ENCODE measurements around the gene SLC16A10. TPM values are rescaled to one million over a fixed set of nuclear protein-coding genes. Genes with fewer than 3 reads are reported as not detected.
"Not testable (repeated sequence)": the region's sequence is repeated elsewhere in the genome, so short reads cannot be mapped to it uniquely, and the experiment has no call there.

SLC16A10 gene
- total RNA-seq, 2 donors from 2014 or later: 24.4 to 32.4 TPM

DNA sequence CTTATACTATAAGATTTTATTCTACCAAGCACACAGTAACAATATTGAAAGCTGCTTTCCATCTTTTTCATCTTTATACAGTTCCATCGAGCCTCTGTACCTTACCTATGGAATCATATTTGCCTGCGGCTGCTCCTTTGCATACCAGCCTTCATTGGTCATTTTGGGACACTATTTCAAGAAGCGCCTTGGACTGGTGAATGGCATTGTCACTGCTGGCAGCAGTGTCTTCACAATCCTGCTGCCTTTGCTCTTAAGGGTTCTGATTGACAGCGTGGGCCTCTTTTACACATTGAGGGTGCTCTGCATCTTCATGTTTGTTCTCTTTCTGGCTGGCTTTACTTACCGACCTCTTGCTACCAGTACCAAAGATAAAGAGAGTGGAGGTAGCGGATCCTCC, 89.8 kb downstream of the SLC16A10 start:
- no peak overlapping the region for H3K4me3 ChIP-seq
- H3K36me3 ChIP-seq: no peaks in the 10 kb centered on the region
- no peak for DNase-seq (ENCODE audit: low spot score)
- TF ChIP-seq, protein P1, sequence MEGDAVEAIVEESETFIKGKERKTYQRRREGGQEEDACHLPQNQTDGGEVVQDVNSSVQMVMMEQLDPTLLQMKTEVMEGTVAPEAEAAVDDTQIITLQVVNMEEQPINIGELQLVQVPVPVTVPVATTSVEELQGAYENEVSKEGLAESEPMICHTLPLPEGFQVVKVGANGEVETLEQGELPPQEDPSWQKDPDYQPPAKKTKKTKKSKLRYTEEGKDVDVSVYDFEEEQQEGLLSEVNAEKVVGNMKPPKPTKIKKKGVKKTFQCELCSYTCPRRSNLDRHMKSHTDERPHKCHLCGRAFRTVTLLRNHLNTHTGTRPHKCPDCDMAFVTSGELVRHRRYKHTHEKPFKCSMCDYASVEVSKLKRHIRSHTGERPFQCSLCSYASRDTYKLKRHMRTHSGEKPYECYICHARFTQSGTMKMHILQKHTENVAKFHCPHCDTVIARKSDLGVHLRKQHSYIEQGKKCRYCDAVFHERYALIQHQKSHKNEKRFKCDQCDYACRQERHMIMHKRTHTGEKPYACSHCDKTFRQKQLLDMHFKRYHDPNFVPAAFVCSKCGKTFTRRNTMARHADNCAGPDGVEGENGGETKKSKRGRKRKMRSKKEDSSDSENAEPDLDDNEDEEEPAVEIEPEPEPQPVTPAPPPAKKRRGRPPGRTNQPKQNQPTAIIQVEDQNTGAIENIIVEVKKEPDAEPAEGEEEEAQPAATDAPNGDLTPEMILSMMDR (IDR thresholded peaks at IDR 0.05): no peak
- H3K4me1 ChIP-seq (ENCODE audit: control insufficient read depth in 1 of 2, low read depth in 2 of 2): no peaks in the 10 kb centered on the region
- H3K27me3 ChIP-seq (replicated peaks; ENCODE audit: insufficient read depth): no peaks in the 10 kb centered on the region
- ATAC-seq (ENCODE audit: insufficient number of reproducible peaks, low FRiP score, low read depth): no peak
- no peaks in the 10 kb centered on the region for H3K9me3 ChIP-seq
- H3K27ac ChIP-seq: no peak overlapping the region

DNA sequence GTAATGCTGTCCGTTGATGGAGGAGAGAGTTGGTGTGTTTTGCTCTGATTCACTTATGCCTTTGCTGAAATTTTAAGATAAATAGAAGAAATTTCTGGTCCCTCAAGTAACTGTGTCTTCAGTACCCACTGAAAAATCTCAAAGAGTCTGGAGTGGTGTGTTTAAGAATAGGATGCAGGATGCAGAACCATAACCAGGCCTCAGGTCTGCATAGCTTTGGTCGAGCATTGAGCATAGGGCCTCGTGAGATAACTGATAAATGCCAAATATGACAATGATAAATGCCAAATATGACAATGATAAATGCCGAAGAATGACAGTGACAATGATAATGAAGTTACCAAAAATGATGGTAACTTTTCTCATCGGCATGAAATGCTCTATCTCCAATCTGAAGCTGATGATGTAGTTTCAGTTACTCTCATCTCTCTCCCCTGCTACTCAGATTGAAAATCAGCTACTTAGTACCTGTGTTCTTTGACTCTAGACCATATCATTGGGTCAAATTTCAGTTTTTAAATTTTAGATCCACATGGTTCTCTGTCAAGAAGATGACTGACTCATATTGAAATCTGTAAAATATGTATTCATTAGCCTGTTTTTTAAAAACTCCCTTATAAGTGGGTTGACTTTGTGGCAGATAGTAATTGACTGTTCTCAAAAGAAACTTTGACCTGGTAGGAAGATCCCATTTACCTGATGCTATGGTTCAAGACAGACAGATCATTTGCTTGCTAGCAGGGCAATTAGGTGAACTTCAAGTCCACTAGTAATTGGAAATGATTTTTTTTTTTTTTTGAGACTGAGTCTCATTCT, 96.6 kb downstream of the SLC16A10 start:
- TF ChIP-seq, protein P1 (IDR thresholded peaks at IDR 0.05): no peak
- ATAC-seq (ENCODE audit: insufficient number of reproducible peaks, low FRiP score, low read depth) (no peak), DNase-seq (ENCODE audit: low spot score) (no peak)
- no peaks in the 10 kb centered on the region for H3K4me1 ChIP-seq (ENCODE audit: control insufficient read depth in 1 of 2, low read depth in 2 of 2)
- H3K27ac ChIP-seq: no peak overlapping the region
- no peaks in the 10 kb centered on the region for H3K36me3 ChIP-seq
- H3K9me3 ChIP-seq: no peaks in the 10 kb centered on the region
- no peak overlapping the region for H3K4me3 ChIP-seq
- no peaks in the 10 kb centered on the region for H3K27me3 ChIP-seq (replicated peaks; ENCODE audit: insufficient read depth)

DNA sequence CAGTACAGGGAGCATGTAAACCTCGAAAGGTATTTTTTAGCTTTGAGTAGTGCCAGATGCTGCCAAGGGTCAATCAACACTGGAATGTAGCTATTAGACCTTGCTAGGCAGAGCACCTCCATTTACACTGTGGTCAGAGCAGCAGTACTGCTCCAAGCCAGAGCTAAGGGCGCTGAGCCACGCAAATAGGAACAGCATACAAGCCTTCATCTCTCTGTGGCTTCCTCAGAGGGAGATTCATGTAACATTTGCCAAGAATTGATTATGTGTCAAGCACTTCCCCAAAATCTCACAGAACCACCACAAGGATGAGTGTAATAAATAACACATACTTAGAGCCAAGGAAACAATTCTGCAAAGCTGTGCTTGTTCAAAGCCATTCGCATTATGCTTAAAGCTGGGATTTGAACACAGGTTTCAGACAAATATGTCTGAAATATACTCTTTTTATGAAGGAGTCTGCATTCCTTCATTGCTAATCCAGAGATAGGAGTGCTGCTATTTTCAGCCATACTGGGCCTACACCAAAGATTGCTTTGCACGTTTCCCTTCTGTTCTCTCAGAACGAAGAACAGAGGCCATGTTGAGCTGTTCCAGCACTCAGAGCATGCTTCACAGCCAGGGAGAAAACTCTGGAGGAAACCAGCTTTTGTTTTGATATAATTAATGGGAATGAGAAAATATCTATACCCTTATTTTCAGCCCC, 97.7 kb downstream of the SLC16A10 start:
- ATAC-seq (ENCODE audit: insufficient number of reproducible peaks, low FRiP score, low read depth) (no peak), DNase-seq (ENCODE audit: low spot score) (no peak)
- Histone ChIP-seq H3K27ac (no peak overlapping the region), H3K4me3 (no peak overlapping the region), H3K9me3 (no peaks in the 10 kb centered on the region), H3K27me3 (replicated peaks; ENCODE audit: insufficient read depth) (no peaks in the 10 kb centered on the region), H3K36me3 (no peaks in the 10 kb centered on the region), H3K4me1 (ENCODE audit: control insufficient read depth in 1 of 2, low read depth in 2 of 2) (no peaks in the 10 kb centered on the region)
- TF ChIP-seq, protein P1 (IDR thresholded peaks at IDR 0.05): no peak

DNA sequence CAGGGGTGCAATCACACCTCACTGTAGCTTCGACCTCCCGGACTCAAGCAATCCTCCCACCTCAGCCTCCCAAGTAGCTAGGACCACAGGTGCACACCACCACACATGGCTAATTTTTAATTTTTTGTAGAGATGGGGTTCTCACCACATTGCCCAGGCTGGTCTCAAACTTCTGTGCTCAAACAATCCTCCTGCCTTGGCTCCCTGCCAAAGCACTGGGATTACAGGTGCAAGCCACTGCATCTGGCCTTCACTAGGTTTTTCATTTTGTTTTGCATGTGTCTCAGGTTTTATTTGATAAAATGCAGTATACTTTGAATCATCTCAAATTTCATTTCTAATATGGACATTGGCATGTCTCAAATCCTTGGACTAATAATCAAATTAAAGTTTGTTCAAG, 98.7 kb downstream of the SLC16A10 start:
- no peak for DNase-seq (ENCODE audit: low spot score)
- Histone ChIP-seq H3K27ac (no peak overlapping the region), H3K36me3 (no peaks in the 10 kb centered on the region), H3K27me3 (replicated peaks; ENCODE audit: insufficient read depth) (no peaks in the 10 kb centered on the region), H3K9me3 (no peaks in the 10 kb centered on the region), H3K4me1 (ENCODE audit: control insufficient read depth in 1 of 2, low read depth in 2 of 2) (no peaks in the 10 kb centered on the region), H3K4me3 (no peak overlapping the region)
- no peak for ATAC-seq (ENCODE audit: insufficient number of reproducible peaks, low FRiP score, low read depth)
- TF ChIP-seq, protein P1 (IDR thresholded peaks at IDR 0.05): no peak

DNA sequence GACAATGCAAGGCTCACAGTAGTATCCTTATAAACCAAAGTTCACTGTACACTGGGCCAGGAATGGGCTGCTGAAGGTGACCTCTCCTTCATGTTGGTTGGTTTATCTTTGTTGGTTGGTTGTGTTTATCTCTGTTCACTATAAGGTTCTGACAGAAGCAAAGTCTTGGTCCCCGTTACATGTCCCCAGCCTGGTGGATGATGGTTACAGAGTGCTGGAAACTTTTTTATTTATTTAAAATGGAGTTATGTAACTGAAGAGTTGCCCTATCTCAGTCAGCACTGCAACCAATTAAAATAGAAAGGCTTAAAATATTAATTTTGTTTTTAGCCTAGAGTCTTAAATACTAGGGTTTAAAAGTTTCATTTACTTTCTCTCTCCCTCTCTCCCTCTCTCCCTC, 100.6 kb downstream of the SLC16A10 start:
- Histone ChIP-seq H3K4me1 (ENCODE audit: control insufficient read depth in 1 of 2, low read depth in 2 of 2) (no peaks in the 10 kb centered on the region), H3K27ac (no peak overlapping the region), H3K36me3 (no peaks in the 10 kb centered on the region), H3K9me3 (no peaks in the 10 kb centered on the region), H3K4me3 (no peak overlapping the region), H3K27me3 (replicated peaks; ENCODE audit: insufficient read depth) (no peaks in the 10 kb centered on the region)
- no peak for DNase-seq (ENCODE audit: low spot score)
- ATAC-seq (ENCODE audit: insufficient number of reproducible peaks, low FRiP score, low read depth): no peak
- TF ChIP-seq, protein P1 (IDR thresholded peaks at IDR 0.05): no peak

DNA sequence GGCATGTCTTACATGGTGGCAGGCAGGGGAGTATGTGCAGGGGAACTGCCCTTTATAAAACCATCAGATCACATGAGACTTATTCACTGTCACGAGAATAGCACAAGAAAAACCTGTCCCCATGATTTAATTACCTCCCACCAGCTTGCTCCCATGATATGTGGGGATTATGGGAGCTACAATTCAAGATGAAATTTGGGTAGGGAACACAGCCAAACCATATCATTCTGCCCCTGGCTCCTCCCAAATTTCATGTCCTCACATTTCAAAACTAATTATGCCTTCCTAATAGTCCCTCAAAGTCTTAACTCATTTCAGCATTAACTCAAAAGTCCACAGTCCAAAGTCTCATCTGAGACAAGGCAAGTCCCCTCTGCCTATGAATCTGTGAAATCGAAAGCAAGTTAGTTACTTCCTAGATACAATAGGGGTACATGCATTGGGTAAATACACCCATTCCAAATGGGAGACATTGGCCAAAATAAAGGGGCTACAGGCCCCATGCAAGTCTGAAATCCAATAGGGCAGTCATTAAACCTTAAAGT, 102.4 kb downstream of the SLC16A10 start:
- not testable (repeated sequence) for DNase-seq (ENCODE audit: low spot score); ATAC-seq (ENCODE audit: insufficient number of reproducible peaks, low FRiP score, low read depth); H3K9me3 ChIP-seq

More for the DNA sequence above, 102.4 kb downstream of the SLC16A10 start:
- not testable (repeated sequence) for H3K4me3 ChIP-seq; H3K27ac ChIP-seq; H3K36me3 ChIP-seq; H3K27me3 ChIP-seq (replicated peaks; ENCODE audit: insufficient read depth); H3K4me1 ChIP-seq (ENCODE audit: control insufficient read depth in 1 of 2, low read depth in 2 of 2)

Measured in thoracic aorta (tissue), 2 donors.